OCI-M2 (cell line): Measurements from ENCODE around the gene PSRC1.

Experiments
- DNase-seq: peaks from one replicate; lab custom pipeline; 2025; ENCODE audit not compliant: unreplicated experiment; lab: John Stamatoyannopoulos, UW

Gene PSRC1

DNA sequence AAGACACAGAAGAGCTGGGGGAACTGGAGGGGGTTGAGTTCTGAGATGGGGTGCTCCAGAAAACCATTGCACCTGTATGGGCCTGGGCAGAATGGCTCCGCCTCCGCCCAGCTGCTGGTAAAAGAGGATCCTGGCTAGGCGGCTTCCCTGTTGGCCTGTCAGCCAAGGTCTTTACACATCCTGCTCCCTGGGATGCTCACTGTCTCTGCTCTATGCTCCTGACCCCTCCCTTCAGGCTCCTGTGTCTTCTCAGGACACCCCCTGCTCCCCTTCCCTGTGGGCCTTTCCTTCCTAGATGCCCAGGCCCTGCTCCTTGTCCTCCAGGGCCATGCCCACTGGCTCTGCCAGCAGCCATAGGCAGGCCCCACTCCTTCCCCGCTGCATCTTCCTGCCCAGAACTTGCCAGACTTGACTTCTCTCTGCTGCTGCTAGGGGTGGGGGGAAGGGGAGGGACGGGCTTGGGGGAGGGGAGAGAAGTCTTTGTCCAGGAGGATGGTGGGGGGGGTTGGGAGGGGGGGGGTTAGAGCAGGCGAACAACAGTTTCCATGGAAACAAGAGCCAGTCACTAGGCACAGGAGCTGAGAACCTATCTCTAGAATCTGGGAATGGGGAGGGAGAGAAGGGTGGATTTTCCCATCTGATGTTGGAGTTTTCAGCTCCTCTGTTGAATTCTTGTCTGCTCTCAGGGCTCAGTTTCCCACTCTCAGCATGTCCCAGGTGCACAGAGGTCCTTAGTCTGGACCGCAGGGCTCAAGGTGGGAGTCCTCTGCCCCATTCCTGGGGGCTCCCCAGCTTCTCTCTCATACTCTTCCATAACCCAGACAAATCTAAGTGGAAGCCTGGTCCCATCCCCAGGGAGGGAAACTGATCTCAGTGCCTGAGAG lies 23.0 kb downstream of the PSRC1 start:
- no peak for DNase-seq

DNA sequence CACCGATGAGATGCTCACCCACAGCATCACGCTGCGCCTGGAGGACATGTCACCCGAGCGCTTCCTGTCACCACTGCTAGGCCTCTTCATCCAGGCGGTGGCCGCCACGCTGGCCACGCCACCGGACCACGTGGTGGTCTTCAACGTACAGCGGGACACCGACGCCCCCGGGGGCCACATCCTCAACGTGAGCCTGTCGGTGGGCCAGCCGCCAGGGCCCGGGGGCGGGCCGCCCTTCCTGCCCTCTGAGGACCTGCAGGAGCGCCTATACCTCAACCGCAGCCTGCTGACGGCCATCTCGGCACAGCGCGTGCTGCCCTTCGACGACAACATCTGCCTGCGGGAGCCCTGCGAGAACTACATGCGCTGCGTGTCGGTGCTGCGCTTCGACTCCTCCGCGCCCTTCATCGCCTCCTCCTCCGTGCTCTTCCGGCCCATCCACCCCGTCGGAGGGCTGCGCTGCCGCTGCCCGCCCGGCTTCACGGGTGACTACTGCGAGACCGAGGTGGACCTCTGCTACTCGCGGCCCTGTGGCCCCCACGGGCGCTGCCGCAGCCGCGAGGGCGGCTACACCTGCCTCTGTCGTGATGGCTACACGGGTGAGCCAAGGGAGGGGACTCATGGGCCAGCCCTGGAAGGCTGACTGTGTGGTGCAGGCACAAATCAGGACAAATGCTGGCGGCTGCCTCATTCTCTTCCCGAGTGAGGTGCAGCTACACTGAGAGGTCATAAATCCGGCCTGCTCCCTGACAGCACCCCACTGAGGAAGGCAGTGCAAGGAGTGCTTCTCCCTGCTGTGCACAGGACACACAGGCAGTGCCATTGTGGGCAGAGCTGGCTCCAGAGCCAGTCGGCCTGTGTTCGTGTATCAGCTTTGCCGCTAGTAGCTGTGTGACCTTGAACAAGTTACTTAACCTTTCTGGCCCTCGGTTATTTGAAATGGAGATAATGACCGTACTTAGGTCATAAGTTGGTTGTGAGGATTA lies 24.2 kb downstream of the PSRC1 start:
- DNase-seq: no peak

- no peak for DNase-seq
Observed at GRCh38 chr1:109257682-109258421, 25.1 kb downstream of the PSRC1 start.

- DNase-seq: no peak
Observed at GRCh38 chr1:109256971-109257681, 25.8 kb downstream of the PSRC1 start.

GRCh38 chr1:109256085-109256484 lies 26.9 kb downstream of the PSRC1 start:
- DNase-seq: no peak

DNA sequence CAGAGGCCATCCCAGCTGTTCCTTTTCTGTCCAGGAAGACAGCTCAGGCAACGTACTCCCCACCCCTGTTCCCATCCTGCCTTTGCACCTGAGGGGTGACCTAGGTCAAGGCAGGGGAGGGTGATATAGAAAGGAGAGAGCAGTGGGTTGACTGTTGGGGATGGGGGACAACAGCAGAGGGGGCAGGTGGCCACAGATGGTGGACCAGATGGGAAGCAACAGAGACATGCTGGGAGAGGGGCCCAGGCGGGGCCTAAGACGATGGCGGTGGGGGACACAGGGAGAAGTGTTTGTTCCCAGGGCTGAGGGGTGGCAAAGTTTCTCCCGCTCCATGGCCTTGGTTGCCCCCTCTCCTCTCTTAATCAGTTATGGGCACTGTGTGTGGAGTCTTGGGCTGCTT lies 27.3 kb downstream of the PSRC1 start:
- DNase-seq: no peak

GRCh38 chr1:109255097-109255651 lies 27.8 kb downstream of the PSRC1 start:
- DNase-seq: no peak

DNA sequence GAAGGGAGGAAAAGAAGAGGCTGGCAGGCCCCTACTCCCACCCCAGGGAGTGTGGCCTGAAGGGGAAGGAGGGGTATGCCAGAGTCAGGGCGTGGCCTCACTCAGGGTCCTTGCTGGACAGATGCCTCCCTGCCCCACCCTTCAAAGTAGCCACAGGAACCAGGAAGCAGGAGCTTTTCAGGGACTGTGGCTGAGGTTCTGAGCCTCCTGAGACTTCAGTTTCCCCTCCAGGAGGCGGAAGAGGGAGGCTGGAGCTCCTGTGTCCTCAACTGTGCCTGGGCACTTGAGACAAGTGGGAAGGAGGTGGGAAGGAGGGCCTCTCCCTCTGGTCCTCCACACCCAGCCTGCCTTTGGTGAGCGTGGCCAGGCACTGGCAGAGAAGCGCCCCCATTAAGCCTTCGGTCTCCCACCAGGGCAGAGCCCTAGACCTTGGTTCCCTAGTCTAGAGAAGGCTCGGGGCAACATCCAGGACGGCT lies 28.3 kb downstream of the PSRC1 start:
- no peak for DNase-seq

- DNase-seq: no peak
Observed at GRCh38 chr1:109253803-109254620, 28.9 kb downstream of the PSRC1 start.

GRCh38 chr1:109252893-109253802 lies 29.8 kb downstream of the PSRC1 start:
- DNase-seq: no peak

- no peak for DNase-seq
Observed at GRCh38 chr1:109252167-109252892, 30.6 kb downstream of the PSRC1 start.

DNA sequence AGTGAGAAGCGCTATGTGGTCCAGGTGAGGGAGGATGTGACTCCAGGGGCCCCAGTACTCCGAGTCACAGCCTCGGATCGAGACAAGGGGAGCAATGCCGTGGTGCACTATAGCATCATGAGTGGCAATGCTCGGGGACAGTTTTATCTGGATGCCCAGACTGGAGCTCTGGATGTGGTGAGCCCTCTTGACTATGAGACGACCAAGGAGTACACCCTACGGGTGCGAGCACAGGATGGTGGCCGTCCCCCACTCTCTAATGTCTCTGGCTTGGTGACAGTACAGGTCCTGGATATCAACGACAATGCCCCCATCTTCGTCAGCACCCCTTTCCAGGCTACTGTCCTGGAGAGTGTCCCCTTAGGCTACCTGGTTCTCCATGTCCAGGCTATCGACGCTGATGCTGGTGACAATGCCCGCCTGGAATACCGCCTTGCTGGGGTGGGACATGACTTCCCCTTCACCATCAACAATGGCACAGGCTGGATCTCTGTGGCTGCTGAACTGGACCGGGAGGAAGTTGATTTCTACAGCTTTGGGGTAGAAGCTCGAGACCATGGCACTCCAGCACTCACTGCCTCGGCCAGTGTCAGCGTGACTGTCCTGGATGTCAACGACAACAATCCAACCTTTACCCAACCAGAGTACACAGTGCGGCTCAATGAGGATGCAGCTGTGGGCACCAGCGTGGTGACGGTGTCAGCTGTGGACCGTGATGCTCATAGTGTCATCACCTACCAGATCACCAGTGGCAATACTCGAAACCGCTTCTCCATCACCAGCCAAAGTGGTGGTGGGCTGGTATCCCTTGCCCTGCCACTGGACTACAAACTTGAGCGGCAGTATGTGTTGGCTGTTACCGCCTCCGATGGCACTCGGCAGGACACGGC lies 31.4 kb downstream of the PSRC1 start:
- no peak for DNase-seq

DNA sequence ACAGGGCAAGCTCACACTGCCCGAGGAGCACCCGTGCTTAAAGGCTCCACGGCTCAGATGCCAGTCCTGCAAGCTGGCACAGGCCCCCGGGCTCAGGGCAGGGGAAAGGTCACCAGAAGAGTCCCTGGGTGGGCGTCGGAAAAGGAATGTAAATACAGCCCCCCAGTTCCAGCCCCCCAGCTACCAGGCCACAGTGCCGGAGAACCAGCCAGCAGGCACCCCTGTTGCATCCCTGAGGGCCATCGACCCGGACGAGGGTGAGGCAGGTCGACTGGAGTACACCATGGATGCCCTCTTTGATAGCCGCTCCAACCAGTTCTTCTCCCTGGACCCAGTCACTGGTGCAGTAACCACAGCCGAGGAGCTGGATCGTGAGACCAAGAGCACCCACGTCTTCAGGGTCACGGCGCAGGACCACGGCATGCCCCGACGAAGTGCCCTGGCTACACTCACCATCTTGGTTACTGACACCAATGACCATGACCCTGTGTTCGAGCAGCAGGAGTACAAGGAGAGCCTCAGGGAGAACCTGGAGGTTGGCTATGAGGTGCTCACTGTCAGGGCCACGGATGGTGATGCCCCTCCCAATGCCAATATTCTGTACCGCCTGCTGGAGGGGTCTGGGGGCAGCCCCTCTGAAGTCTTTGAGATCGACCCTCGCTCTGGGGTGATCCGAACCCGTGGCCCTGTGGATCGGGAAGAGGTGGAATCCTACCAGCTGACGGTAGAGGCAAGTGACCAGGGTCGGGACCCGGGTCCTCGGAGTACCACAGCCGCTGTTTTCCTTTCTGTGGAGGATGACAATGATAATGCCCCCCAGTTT lies 32.3 kb downstream of the PSRC1 start:
- no peak for DNase-seq

GRCh38 chr1:109249654-109250401 lies 33.1 kb downstream of the PSRC1 start:
- no peak for DNase-seq
